ENCODE results near the gene SEPTIN3.

The SEPTIN3 gene

DNA sequence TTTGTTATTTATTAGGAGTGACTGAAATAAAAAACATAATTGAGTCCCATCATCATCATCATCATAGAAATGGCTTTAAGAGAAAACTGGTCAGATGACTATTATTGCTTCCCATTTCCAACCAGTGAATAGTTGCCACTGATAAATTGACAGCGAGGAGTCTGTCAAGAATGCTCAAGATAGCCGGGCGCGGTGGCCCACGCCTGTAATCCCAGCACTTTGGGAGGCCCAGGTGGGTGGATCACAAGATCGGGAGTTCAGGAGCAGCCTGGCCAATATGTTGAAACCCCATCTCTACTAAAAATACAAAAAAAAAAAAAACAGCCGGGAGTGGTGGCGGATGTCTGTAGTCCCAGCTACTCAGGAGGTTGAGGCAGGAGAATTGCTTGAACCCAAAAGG lies 31.2 kb downstream of the SEPTIN3 start:
- Histone ChIP-seq H3K9me3 (peaks cover 7% of the 10 kb centered on the region), H3K4me1 (no peaks in the 10 kb centered on the region), H3K4me3 (ENCODE audit: low read depth, low read length) (no peak overlapping the region), H3K27me3 (no peaks in the 10 kb centered on the region), H3K36me3 (no peaks in the 10 kb centered on the region)
- DNase-seq: no peak
- TF ChIP-seq, protein P1, sequence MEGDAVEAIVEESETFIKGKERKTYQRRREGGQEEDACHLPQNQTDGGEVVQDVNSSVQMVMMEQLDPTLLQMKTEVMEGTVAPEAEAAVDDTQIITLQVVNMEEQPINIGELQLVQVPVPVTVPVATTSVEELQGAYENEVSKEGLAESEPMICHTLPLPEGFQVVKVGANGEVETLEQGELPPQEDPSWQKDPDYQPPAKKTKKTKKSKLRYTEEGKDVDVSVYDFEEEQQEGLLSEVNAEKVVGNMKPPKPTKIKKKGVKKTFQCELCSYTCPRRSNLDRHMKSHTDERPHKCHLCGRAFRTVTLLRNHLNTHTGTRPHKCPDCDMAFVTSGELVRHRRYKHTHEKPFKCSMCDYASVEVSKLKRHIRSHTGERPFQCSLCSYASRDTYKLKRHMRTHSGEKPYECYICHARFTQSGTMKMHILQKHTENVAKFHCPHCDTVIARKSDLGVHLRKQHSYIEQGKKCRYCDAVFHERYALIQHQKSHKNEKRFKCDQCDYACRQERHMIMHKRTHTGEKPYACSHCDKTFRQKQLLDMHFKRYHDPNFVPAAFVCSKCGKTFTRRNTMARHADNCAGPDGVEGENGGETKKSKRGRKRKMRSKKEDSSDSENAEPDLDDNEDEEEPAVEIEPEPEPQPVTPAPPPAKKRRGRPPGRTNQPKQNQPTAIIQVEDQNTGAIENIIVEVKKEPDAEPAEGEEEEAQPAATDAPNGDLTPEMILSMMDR (IDR thresholded peaks at IDR 0.05; ENCODE audit: low read depth, low read length): no peak

DNA sequence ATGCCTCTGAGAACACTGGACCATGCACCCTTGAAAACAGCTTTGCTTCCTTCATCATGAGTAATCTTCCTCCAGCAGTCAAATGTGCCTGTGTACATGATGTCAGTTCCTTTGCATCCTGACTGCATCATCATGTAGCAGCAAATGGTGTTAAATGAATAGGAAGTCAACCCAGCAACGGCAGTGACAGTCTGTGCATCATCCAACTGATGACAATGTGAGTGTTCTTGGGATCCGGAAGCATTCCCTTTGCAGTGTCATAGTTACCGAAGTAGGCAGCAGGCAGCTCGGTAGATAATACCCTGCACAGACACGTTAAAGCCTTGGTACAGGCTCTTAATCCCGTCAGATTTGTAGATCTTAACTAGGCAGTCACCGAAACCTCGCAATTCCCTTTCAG lies 31.9 kb downstream of the SEPTIN3 start:
- H3K9me3 ChIP-seq: peaks cover 7% of the 10 kb centered on the region
- no peaks in the 10 kb centered on the region for H3K4me1 ChIP-seq
- H3K36me3 ChIP-seq: no peaks in the 10 kb centered on the region
- H3K4me3 ChIP-seq (ENCODE audit: low read depth, low read length): no peak overlapping the region
- TF ChIP-seq, protein P1 (IDR thresholded peaks at IDR 0.05; ENCODE audit: low read depth, low read length): no peak
- no peak for DNase-seq
- H3K27me3 ChIP-seq: no peaks in the 10 kb centered on the region

DNA sequence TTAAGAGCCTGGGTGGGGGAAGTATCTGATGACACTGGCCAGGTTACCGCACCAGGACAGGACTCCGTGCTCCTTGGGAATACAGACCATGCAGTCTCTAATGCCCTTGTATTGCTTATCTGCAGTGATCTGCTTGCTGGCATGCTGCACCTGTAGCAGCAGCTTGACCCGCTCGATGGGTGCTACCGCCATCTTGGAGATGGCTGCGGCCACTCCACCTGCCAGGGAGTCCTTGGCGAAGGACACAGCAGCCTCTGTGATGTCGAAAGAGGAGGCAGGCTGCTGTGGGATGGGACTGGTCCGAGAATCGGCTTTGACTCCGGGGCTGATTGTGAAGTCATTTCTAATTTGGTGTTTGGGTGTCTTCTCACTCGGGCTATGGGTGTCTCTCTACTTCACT lies 32.5 kb downstream of the SEPTIN3 start:
- Histone ChIP-seq H3K4me1 (no peaks in the 10 kb centered on the region), H3K36me3 (no peaks in the 10 kb centered on the region), H3K4me3 (ENCODE audit: low read depth, low read length) (no peak overlapping the region), H3K27me3 (no peaks in the 10 kb centered on the region), H3K9me3 (peaks cover 7% of the 10 kb centered on the region)
- TF ChIP-seq, protein P1 (IDR thresholded peaks at IDR 0.05; ENCODE audit: low read depth, low read length): no peak
- no peak for DNase-seq

DNA sequence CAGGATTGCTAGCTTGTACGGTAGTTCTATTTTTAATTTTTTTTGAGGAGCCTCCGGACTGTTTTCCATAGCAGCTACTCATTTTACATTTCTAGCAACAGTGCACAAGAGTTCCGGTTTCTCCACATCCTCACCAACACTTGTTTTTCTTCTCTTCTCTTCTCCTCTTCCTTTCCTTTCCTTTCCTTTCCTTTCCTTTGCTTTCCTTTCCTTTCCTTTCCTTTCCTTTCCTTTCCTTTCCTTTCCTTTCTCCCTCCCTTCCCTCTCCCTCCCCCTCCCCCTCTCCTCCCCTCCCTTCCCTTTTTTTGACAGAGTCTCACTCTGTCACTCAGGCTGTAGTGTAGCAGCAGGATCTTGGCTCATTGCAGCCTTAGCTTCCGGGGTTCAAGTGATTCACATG lies 38.7 kb downstream of the SEPTIN3 start:
- no peak for DNase-seq
- peaks cover 3% of the 10 kb centered on the region; the same call in 1 of the 2 replicates for H3K9me3 ChIP-seq
- no peaks in the 10 kb centered on the region for H3K27me3 ChIP-seq
- H3K36me3 ChIP-seq: no peaks in the 10 kb centered on the region
- H3K4me3 ChIP-seq (ENCODE audit: low read depth, low read length): no peak overlapping the region
- no peaks in the 10 kb centered on the region for H3K4me1 ChIP-seq
- TF ChIP-seq, protein P1 (IDR thresholded peaks at IDR 0.05; ENCODE audit: low read depth, low read length): no peak

DNA sequence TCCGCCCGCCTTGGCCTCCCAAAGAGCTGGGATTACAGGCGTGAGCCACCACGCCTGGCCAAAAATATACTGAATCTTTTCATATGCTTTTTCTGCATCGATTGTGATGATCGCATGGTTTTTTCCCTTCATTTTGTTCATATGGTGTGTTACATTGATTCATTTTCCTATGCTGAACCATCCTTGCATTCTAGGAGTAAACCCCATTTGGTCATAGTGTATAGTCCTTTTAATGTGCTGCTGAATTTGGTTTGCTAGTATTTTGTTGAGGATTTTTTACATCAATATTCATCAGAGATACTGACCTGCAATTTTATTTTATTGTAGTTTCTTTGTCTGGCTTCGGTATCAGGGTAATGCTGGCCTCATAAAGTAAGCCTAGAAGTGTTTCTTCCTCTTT lies 41.5 kb downstream of the SEPTIN3 start:
- DNase-seq: no peak
- Histone ChIP-seq H3K9me3 (peaks cover 3% of the 10 kb centered on the region; the same call in 1 of the 2 replicates), H3K27me3 (peaks cover 5% of the 10 kb centered on the region; the same call in 1 of the 2 replicates), H3K4me3 (ENCODE audit: low read depth, low read length) (no peak overlapping the region), H3K36me3 (no peaks in the 10 kb centered on the region), H3K4me1 (no peaks in the 10 kb centered on the region)
- TF ChIP-seq, protein P1 (IDR thresholded peaks at IDR 0.05; ENCODE audit: low read depth, low read length): no peak

DNA sequence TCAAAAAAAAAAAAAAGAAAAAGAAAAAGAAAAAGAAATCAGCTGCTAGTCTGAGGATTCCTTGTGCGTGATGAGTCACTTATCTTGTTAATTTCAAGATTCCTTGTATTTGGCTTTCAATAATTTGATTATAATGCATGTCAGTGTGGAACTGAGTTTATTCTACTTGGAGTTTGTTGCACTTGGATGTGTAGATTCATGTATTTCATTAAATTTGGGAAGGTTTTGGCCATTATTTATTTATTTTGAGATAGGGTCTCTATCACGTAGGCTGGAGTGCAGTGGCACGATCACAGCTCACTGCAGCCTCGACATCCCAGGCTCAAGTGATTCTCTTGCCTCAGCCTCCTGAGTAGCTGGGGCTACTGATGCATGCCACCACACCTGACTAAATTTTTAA lies 44.1 kb downstream of the SEPTIN3 start:
- Histone ChIP-seq H3K4me1 (no peaks in the 10 kb centered on the region), H3K4me3 (ENCODE audit: low read depth, low read length) (no peak overlapping the region), H3K9me3 (peaks cover 3% of the 10 kb centered on the region; the same call in 1 of the 2 replicates), H3K27me3 (peaks cover 5% of the 10 kb centered on the region; the same call in 1 of the 2 replicates), H3K36me3 (no peaks in the 10 kb centered on the region)
- no peak for DNase-seq
- TF ChIP-seq, protein P1 (IDR thresholded peaks at IDR 0.05; ENCODE audit: low read depth, low read length): no peak

All from BE2C (cell line).